ENCODE data around the gene PDE4D. TPM values are rescaled to one million over a fixed set of nuclear protein-coding genes. Genes with fewer than 3 reads are reported as not detected.

The PDE4D gene
- total and polyA plus RNA-seq, 3 donors from 2014 or later: 7.8 to 13.9 (median 8.7) TPM

GRCh38 chr5:59368951-59369350 is 524.6 kb downstream of the PDE4D start:
- TF ChIP-seq POLR2A (IDR thresholded peaks at IDR 0.05) (no peak), CTCF (IDR thresholded peaks at IDR 0.05) (no peak)
- intact Hi-C loops (cut with DNase I; ENCODE audit: low total_unique reads): no loop called here
- 85 to 94% methylated on average over 4 of the region's 4 CpGs for WGBS, 2 donors

DNA sequence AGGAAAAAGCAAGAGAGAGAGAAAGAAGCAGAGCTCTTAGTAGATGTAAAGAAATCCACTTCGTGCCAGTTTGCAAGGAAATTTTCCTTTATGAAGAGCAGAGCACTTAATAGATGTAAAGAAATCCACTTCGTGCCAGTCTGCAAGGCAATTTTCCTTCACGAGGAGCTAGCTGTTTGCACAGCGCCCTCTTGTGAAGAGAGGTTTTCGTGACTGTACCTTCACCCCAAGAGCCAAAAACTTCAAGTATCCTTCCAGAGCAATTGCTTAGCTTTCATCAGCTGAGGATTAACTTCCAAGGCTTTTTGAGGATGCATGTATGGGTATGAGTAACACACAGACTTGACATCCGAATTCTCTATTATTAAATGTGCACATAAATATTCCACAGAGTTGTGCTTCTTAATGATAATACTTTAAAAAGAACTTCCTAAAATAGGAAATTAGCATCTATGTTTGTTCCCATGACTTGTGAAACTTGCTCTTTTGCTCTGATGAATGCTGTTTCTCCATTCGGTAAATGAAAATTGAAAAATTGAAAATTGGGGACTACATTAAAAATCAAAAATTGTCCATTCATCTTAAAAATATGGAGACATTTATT is 525.6 kb downstream of the PDE4D start:
- DNase-seq: peak; percentile 77
- H3K27me3 ChIP-seq: no peaks in the 10 kb centered on the region
- no peak overlapping the region for H3K27ac ChIP-seq
- intact Hi-C loops (cut with DNase I; ENCODE audit: low total_unique reads): no loop called here
- no peak overlapping the region for H3K4me3 ChIP-seq
- no peak for TF ChIP-seq POLR2A (IDR thresholded peaks at IDR 0.05)
- TF ChIP-seq CTCF (IDR thresholded peaks at IDR 0.05): peak; percentile 12 to 61 (median 48)
- no peaks in the 10 kb centered on the region for H3K4me1 ChIP-seq
- no peaks in the 10 kb centered on the region for H3K36me3 ChIP-seq (ENCODE audit: low read depth, missing control alignments)
- 17 to 42% methylated on average over 7 of the region's 7 CpGs for WGBS, 2 donors
- H3K9me3 ChIP-seq: no peaks in the 10 kb centered on the region

More at GRCh38 chr5:59368951-59369350, 524.6 kb downstream of the PDE4D start:
- no peaks in the 10 kb centered on the region for H3K36me3 ChIP-seq (ENCODE audit: low read depth, missing control alignments)
- no peaks in the 10 kb centered on the region for H3K27me3 ChIP-seq
- H3K27ac ChIP-seq: no peak overlapping the region
- DNase-seq: no peak
- no peaks in the 10 kb centered on the region for H3K4me1 ChIP-seq
- H3K4me3 ChIP-seq: no peak overlapping the region
- H3K9me3 ChIP-seq: no peaks in the 10 kb centered on the region

DNA sequence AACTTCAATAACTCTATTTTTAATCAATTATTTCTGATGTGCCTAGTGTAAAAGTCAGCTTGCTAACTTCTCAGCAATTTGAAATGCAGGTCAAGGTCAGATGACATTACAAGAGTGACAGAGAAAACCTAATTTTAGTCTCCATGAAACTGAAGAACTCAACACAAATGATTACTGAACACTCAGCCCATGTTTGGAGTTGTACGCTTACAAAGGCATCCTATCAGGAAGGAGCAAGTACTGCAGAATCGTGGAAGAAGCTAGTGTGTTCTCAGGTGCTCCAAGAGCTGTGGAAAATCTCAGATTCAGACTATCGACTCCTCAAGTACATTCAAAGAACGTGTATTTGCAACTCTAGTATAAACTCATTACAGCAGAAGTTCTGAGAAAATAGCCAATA is 526.7 kb downstream of the PDE4D start:
- no peaks in the 10 kb centered on the region for H3K4me1 ChIP-seq
- no peak overlapping the region for H3K27ac ChIP-seq
- H3K27me3 ChIP-seq: no peaks in the 10 kb centered on the region
- 74 to 75% methylated on average over 4 of the region's 4 CpGs for WGBS, 2 donors
- no peak overlapping the region for H3K4me3 ChIP-seq
- H3K36me3 ChIP-seq (ENCODE audit: low read depth, missing control alignments): no peaks in the 10 kb centered on the region
- intact Hi-C loops (cut with DNase I; ENCODE audit: low total_unique reads): no loop called here
- H3K9me3 ChIP-seq: no peaks in the 10 kb centered on the region
- no peak for DNase-seq
- TF ChIP-seq POLR2A (IDR thresholded peaks at IDR 0.05): no peak
- TF ChIP-seq CTCF (IDR thresholded peaks at IDR 0.05): no peak

GRCh38 chr5:59362438-59362837 is 531.1 kb downstream of the PDE4D start:
- intact Hi-C loops (cut with DNase I; ENCODE audit: low total_unique reads): no loop called here
- no peaks in the 10 kb centered on the region for H3K36me3 ChIP-seq (ENCODE audit: low read depth, missing control alignments)
- H3K27ac ChIP-seq: no peak overlapping the region
- TF ChIP-seq CTCF (IDR thresholded peaks at IDR 0.05): no peak
- no peak for TF ChIP-seq POLR2A (IDR thresholded peaks at IDR 0.05)
- no peaks in the 10 kb centered on the region for H3K9me3 ChIP-seq
- H3K27me3 ChIP-seq: no peaks in the 10 kb centered on the region
- DNase-seq: no peak
- H3K4me1 ChIP-seq: peaks cover 6% of the 10 kb centered on the region
- 86 to 96% methylated on average over 2 of the region's 2 CpGs for WGBS, 2 donors
- H3K4me3 ChIP-seq: no peak overlapping the region

GRCh38 chr5:59361454-59361853 is 532.1 kb downstream of the PDE4D start:
- H3K9me3 ChIP-seq: no peaks in the 10 kb centered on the region
- WGBS, 2 donors: 81 to 97% methylated on average over 1 of the region's 1 CpG
- no peaks in the 10 kb centered on the region for H3K36me3 ChIP-seq (ENCODE audit: low read depth, missing control alignments)
- H3K4me3 ChIP-seq: no peak overlapping the region
- no peak overlapping the region for H3K27ac ChIP-seq
- H3K4me1 ChIP-seq: peaks cover 6% of the 10 kb centered on the region
- DNase-seq: no peak
- intact Hi-C loops (cut with DNase I; ENCODE audit: low total_unique reads): no loop called here
- TF ChIP-seq CTCF (IDR thresholded peaks at IDR 0.05): no peak
- no peak for TF ChIP-seq POLR2A (IDR thresholded peaks at IDR 0.05)
- H3K27me3 ChIP-seq: no peaks in the 10 kb centered on the region
